NCI-H748 (cell line): ENCODE measurements around the gene ISG20.
"Not testable (repeated sequence)": the region's sequence is repeated elsewhere in the genome, so short reads cannot be mapped to it uniquely, and the experiment has no call there.

Experiments used
- DNase-seq: peaks from one replicate; lab custom pipeline; 2025; ENCODE audit not compliant: unreplicated experiment; lab: John Stamatoyannopoulos, UW

Gene ISG20

DNA sequence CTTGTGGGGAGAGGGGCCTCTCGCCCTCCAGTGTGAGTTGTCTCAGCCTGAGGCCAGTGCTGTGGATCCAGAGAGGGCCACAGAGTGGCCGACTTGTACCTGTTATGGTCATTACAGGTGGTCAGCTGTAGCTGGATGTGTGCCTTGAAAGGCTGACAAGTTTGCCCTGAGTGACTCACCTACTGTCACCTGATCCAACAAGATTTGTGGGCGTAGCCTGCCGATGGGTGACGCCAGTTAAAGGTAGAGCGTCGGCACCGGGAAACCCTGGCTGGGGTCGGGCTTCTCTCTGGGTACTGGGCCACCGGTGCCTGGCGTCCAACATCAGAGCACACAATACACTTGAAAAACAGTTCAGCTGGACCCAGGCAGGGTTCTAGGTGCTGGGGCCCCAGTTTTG, 2.8 kb upstream of the ISG20 start:
- no peak for DNase-seq

- no peak for DNase-seq
Observed at GRCh38 chr15:88636654-88637053, 2.2 kb upstream of the ISG20 start.

DNA sequence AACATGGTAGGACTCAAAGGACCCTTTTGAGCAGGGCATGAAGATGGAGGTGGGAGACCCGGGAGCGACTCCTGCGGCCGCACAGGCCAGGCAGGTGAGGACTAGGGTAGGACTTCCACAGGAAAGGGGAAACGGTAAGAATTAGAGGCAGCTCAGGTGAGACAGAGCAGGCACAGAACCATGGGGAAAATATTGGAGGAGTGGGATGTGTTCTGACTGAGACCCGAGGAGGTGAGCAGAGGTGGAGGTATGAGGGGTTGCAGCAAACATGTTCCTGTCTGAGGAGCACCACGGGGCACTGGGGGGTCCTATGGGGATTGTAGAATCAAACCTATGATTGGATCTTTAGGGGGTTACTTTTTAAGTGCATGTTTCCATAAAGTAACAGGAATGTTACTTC, 1.4 kb upstream of the ISG20 start:
- DNase-seq: no peak

GRCh38 chr15:88637841-88638625, 783 bp upstream of the ISG20 start:
- no peak for DNase-seq

- DNase-seq: no peak
Observed at GRCh38 chr15:88641959-88642452, 3.2 kb downstream of the ISG20 start.

DNA sequence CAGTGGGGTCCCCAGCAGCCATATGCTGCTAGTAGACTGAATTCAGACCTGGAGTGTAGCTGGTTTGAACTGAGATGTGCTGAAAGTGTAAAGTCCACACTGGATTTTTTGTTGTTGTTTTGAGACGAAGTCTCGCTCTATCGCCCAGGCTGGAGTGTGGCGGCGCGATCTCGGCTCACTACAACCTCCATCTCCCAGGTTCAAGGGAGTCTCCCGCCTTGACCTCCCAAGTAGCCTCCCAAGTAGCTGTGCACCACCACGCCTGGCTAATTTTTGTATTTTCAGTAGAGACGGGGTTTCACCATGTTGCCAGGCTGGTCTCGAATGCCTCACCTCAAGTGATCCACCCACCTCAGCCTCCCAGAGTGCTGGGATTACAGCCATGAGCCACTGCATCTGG, 3.7 kb downstream of the ISG20 start:
- DNase-seq: not testable (repeated sequence)

DNA sequence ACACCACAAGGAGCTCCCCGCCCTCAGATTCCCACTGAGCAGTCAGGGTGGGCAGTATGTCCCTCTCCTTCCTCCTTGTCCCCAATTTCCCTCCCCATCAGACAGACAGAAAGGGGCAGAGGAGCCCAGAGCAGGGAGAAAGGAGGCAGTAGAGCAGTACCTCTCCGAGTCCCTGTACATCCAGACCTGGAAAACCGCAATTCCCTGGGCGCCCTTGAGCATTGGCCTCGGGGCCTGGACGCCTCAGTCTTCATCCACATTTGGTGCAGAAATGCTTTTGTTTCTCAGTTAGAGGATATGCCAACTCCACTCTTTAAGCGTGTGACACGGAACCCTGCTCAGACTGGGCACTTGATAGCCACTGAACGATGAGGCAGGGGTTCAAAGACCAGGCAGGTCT, 5.9 kb downstream of the ISG20 start:
- no peak for DNase-seq

DNA sequence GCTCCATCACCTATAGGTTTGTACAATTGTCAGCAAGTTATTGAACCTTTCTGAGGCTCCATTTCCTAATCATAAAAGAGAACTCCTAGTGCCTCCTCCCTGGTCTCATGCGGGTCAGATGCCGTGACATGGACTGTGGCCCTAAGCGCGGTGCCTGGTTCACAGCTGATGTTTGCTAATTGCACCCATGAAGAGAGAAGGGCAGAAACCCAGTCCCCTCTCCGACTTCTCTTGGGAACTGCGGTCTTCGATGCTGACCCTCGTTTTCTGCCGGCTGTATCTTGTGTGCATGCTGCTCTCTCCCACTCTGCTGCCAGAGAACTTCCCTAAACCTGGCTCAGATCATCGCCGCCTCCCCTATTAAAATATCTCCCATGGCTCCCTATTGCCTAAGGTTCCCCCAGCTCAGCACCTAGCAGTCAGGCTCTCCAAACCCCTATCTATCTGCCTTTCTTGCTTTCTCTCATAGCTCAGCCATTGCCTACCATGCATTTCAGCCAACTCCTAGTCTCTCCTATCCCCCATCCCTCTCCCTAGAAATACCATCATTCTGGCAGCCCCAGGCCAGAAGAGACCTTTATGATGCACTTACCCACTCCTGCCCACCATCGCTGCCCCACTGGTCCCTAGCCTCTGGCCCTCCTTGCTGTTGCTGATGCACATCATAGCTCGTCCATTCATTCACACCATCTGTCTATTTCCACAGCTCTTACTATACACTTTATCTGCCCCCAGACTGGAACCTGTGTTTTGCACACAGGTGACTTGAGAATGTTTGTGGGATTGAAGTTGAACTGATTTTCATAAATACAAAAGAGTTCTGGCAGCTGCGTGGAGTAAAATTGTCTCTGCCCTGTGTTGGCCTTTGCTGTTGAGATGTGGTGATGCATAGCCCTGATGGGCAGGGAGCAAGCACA, 6.6 kb downstream of the ISG20 start:
- DNase-seq: no peak

DNA sequence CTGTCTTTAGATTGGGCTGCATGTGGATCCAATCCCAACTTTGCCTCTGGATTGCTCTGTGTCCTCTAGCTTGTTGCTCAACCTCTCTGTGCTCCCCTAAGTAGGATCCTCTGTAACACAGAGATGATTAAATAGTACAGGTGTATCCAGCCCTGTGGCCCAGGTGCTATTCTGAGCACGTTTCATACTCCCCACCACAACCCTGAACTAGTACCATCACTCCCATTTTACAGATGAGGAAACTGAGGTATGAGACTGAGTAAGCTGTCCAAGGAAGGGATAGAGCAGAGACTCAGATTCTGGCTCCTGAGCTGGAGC, 7.2 kb downstream of the ISG20 start:
- DNase-seq: no peak

DNA sequence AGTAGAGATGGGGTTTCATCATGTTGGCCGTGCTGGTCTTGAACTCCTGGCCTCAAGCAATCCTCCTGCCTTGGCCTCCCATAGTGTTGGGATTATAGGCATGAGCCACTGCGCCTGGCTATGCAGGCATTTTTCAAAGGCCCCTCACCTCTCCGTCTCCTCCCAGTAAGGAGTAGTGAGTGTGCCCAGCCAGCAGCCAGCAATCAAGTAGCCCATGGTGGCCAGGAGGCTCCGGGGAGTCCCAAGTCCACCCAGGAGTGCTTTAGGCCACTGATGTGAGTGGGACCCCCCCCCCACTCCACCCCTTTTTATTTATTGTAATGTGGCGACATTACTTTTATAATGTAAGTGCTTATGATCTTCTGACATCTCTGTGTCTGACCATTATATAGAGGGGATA, 8.1 kb downstream of the ISG20 start:
- no peak for DNase-seq

- no peak for DNase-seq
Observed at GRCh38 chr15:88647351-88648105, 8.7 kb downstream of the ISG20 start.

DNA sequence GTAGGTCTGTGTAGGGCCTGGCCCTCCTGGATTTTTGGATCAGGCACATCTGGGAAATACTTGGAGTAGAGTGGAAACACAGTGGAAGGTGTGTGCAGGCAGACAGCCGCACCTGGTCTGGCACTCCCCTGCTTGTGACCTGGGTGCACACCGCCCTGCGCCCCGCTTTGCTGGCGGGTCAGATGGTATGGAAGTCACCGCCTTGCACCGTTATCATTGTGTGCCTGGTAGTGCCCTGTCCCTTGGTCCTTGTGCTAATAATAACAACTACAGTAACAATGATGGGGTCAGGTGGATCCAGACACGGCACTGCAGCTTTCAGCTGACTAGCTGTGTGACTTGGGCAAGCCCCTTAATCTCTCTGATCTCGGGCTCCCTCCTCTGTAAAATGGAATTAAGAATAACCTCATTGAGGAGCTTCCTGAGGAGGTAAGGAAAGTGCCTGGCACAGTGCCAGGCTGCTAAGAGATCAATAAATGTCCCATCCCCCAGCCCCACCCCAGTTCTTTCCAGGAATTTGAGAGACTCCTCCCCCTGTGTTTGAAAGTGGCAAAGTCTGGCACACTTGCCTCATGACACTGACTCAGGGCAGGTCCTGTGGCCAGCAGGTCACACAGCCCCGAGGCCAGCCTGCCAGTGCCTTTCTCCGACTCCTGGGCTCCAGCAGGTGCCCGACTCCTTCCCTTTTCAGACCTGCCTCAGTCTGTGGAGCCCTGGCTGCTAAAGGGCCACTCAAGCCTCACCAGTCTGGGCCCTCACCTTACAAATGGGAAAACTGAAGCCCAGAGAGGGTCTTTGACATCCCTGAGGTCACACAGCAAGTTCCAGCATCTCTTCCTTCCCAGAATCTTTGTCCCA, 9.8 kb downstream of the ISG20 start:
- DNase-seq: no peak

DNA sequence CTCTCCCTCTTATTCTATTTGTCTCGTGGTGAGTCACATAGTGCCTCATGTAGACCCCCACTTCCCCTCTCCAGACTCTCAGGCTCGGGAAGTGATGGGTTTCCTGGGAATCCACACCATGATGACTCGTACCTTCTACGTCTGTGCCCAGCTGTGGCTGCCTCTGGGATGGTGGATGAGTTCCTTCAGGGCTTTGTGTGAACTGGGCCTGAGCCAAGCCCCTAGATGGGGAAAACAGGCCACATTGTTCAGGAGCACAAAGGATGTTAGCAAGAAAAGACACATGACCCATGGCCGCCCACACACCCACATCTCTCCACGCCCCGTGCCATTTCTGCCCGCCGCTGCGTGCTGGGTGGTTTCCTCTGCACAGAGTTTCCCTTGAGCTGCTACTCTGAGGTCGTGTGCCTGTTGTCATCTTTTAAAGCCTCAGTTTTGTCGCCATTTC, 10.5 kb downstream of the ISG20 start:
- peak; percentile 6 for DNase-seq

GRCh38 chr15:88649753-88650551, 11.1 kb downstream of the ISG20 start:
- no peak for DNase-seq

GRCh38 chr15:88650556-88650955, 11.7 kb downstream of the ISG20 start:
- no peak for DNase-seq

- DNase-seq: no peak
Observed at GRCh38 chr15:88651136-88651732, 12.4 kb downstream of the ISG20 start.

DNA sequence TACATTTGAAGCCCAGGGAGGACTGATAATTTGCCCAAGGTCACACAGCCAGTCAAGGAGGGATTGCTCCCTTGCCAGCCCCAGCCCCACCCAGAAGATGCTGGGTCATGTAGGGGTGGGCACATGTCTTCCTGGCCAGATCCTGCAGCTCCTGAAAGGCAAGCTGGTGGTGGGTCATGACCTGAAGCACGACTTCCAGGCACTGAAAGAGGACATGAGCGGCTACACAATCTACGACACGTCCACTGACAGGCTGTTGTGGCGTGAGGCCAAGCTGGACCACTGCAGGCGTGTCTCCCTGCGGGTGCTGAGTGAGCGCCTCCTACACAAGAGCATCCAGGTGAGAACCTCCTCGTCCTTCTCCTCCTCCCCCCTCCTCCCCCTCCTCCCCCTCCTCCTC, 13.2 kb downstream of the ISG20 start:
- no peak for DNase-seq

GRCh38 chr15:88652456-88653199, 13.8 kb downstream of the ISG20 start:
- no peak for DNase-seq
